Heart left ventricle (tissue), 16 donors: ENCODE data around the gene C11orf65. TPM values are rescaled to one million over a fixed set of nuclear protein-coding genes. Genes with fewer than 3 reads are reported as not detected.

Source experiments
- ATAC-seq, 4 donors: fragments of 200-7000 bp; cut with Tn5 transposase; one replicate each; pipeline ENCODE4 v1.9.1; 2020 to 2022; ENCODE audit warnings: moderate library complexity in 4 of 4, mild to moderate bottlenecking in 3 of 4, moderate number of reproducible peaks in 1 of 4
- DNase-seq, 5 donors: peaks; one replicate each; pipeline ENCODE4 v3.0.0-alpha.2; 2020
- H3K27ac ChIP-seq, 12 donors: fragments of 200-600 bp; sonication (generic) in 4 of 12; one replicate each; pipeline versions ENCODE4 v1.5.0 to v1.8.0; 2016 to 2022; ENCODE audit warnings: mild to moderate bottlenecking in 2 of 12
- H3K27me3 ChIP-seq, 9 donors: fragments of 200-600 bp; sonication (generic) in 2 of 9; one replicate each; pipeline versions ENCODE4 v1.5.1 to v1.8.0; 2016 to 2022; ENCODE audit warnings: mild to moderate bottlenecking in 3 of 9
- H3K36me3 ChIP-seq, 9 donors: fragments of 200-600 bp; sonication (generic) in 2 of 9; one replicate each; pipeline versions ENCODE4 v1.5.0 to v1.8.0; 2018 to 2022; ENCODE audit warnings: mild to moderate bottlenecking in 2 of 9
- H3K4me1 ChIP-seq, 12 donors: fragments of 200-600 bp; sonication (generic) in 4 of 12; one replicate each; pipeline versions ENCODE4 v1.5.0 to v1.8.0; 2016 to 2022; ENCODE audit warnings: mild to moderate bottlenecking in 3 of 12
- H3K4me3 ChIP-seq, 12 donors: fragments of 200-600 bp; sonication (generic) in 4 of 12; one replicate each; pipeline versions ENCODE4 v1.5.0 to v1.8.0; 2017 to 2022; ENCODE audit warnings: mild to moderate bottlenecking in 9 of 12, moderate library complexity in 4 of 12
- H3K9me3 ChIP-seq, 12 donors: fragments of 200-600 bp; sonication (generic) in 4 of 12; one replicate each; pipeline versions ENCODE4 v1.5.0 to v1.8.0; 2016 to 2022; ENCODE audit warnings: mild to moderate bottlenecking in 1 of 12
- CTCF ChIP-seq, 12 donors: fragments of 200-600 bp; sonication (generic) in 4 of 12; IDR thresholded peaks; one replicate each; pipeline versions ENCODE4 v1.5.0 to v1.8.0; 2018 to 2022; ENCODE audit warnings: antibody characterized with exemption in 12 of 12, mild to moderate bottlenecking in 5 of 12
- POLR2A ChIP-seq, 2 donors: fragments of 450-650 bp; IDR thresholded peaks; one replicate each; pipeline ENCODE4 v1.6.1; 2017; ENCODE audit warnings: antibody characterized with exemption in 2 of 2, mild to moderate bottlenecking in 2 of 2, moderate library complexity in 2 of 2
- WGBS, 4 donors: extraction: QIAGEN DNeasy Blood & Tissue Kit in 2 of 4; methylation state at CpG; one replicate each; pipeline versions ENCODE4 v1.1.5 to v1.1.7; 2013 to 2018; 5-methylcytosine and 5-hydroxymethylcytosine counted together
- intact Hi-C, 10 donors: fragments of 100-400 bp; cut with DNase I; formaldehyde crosslinking; loops; one replicate each; pipeline versions ENCODE4 v1.11.1 to v1.14.2; 2022
- polyA plus RNA-seq, 2 donors: library from polyadenylated mRNA; stranded (reverse); fragments of 200-250 nt; gene quantifications; one replicate each; pipeline ENCODE4 v1.2.3, GENCODE V29; 2013
- total RNA-seq, 9 donors: library from RNA; depleted of rRNA in 2 of 9; stranded (reverse); fragments of >200 nt in 2 of 9; fragmentation: NEBNext Ultra II Directional in 3 of 9; extraction: Animal tissue kit (Norgen Biotek cat#: 25700) in 3 of 9; gene quantifications; one replicate each; pipeline versions ENCODE4 v1.1.0 to v1.2.4, GENCODE V29; 2016 to 2023
- donor health status: ischemic (EF 13 %, LVEDD 7.1; RV severe dilation, severe dysfunction).
- donor health status: healthy with polysubstance abuse.
- donor health status: DM: no; HTN: yes; CAD: no.
- donor health status: DM: no; HTN: no; CAD: no.
- donor health status: ischemic (EF 25% LVEDD 6.9; RV normal size, moderate dysfunction).
- donor health status: ischemic (EF 25% LVEDD 5.7; RV mildly dilated, moderate dysfunction).
- donor health status: healthy.
- donor health status: DM: yes; HTN: yes; CAD: no.
- donor health status: ischemic (EF 35%, LVEDD 5.7; RV mildly dilated, moderate dysfunction).
- donor health status: nonischemic (EF 11% LVEDD 7.7; RV severe dilation, severe dysfunction).
- donor health status: DM: yes; HTN: yes; CAD: no.
- donor health status: PGD.
- donor health status: ischemic (EF 29% LVEDD 5.4; RV normal size, mild dysfunction).
- donor health status: nonischemic (EF 23%, LVEDD 6.1; RV moderate dilation, normal function).

Gene C11orf65
- total and polyA plus RNA-seq, 11 donors = 0.14 to 1.9 (median 0.76) TPM; not detected in 3

GRCh38 chr11:108498816-108499408 lies 31.6 kb upstream of the C11orf65 start:
- no peak for DNase-seq
- 66 to 76% (median 71%) methylated on average over 29 of the region's 29 CpGs for WGBS, 4 donors
- intact Hi-C loops = loop anchor here in 4 of 10 donors (2.0 to 10.0 kb wide), 4 partner anchors 146 to 274 kb away; partner anchors contain the start of genes ATM (in 1 of the 4), DDX10 (in 1 of the 4) and NPAT (in 1 of the 4)
- Histone ChIP-seq H3K4me3 (peak overlapping the region; percentile 64 to 95 (median 73)), H3K36me3 (no peaks in the 10 kb centered on the region), H3K9me3 (no peaks in the 10 kb centered on the region), H3K27ac (peak overlapping the region; percentile 84 to 98 (median 94)), H3K4me1 (peaks cover 0 to 16% (median 5%) of the 10 kb centered on the region in 12 donors), H3K27me3 (no peaks in the 10 kb centered on the region)
- TF ChIP-seq POLR2A (IDR thresholded peaks at IDR 0.05) = no peak
- no peak for TF ChIP-seq CTCF (IDR thresholded peaks at IDR 0.05)
- no peak for ATAC-seq

- intact Hi-C loops = loop anchor here in 4 of 10 donors (2.0 to 10.0 kb wide), 4 partner anchors 147 to 273 kb away; partner anchors contain the start of genes ATM (in 1 of the 4), DDX10 (in 1 of the 4) and NPAT (in 1 of the 4)
Observed at GRCh38 chr11:108498046-108498815, 30.9 kb upstream of the C11orf65 start, which contains the start of gene POGLUT3. POGLUT3 (minus strand) TSS chr11:108498384; CDS start chr11:108498366, 18 bp downstream.

GRCh38 chr11:108497317-108498045 lies 30.2 kb upstream of the C11orf65 start:
- H3K4me1 ChIP-seq = peaks cover 0 to 16% (median 5%) of the 10 kb centered on the region in 12 donors
- peak; percentile 97 to 98 (median 98) for ATAC-seq
- H3K27ac ChIP-seq = peak overlapping the region; percentile 84 to 98 (median 94)
- H3K4me3 ChIP-seq = peak overlapping the region; percentile 64 to 95 (median 73)
- H3K36me3 ChIP-seq = no peaks in the 10 kb centered on the region
- peak; percentile 84 to 92 (median 87) for DNase-seq
- no peaks in the 10 kb centered on the region for H3K9me3 ChIP-seq
- 3 to 6% (median 5%) methylated on average over 30 of the region's 30 CpGs for WGBS, 4 donors
- no peak for TF ChIP-seq CTCF (IDR thresholded peaks at IDR 0.05)
- peak in 1 of 2 donors; percentile 82 for TF ChIP-seq POLR2A (IDR thresholded peaks at IDR 0.05)
- no peaks in the 10 kb centered on the region for H3K27me3 ChIP-seq
- intact Hi-C loops = loop anchor here in 6 of 10 donors (1.0 to 10.0 kb wide), 6 partner anchors 30 to 273 kb away; partner anchors contain the start of genes C11orf65 (in 4 of the 6), ATM (in 1 of the 6), DDX10 (in 1 of the 6) and NPAT (in 1 of the 6)

More at GRCh38 chr11:108498046-108498815, 30.9 kb upstream of the C11orf65 start, which contains the start of gene POGLUT3:
- Histone ChIP-seq H3K4me3 (peak within 1 kb of the TSS; percentile 64 to 95 (median 73)), H3K4me1 (peaks cover 0 to 16% (median 5%) of the 10 kb centered on the region in 12 donors), H3K36me3 (no peaks in the 10 kb centered on the region), H3K9me3 (no peaks in the 10 kb centered on the region), H3K27ac (peak within 1 kb of the TSS; percentile 84 to 98 (median 94)), H3K27me3 (no peaks in the 10 kb centered on the region)
- TF ChIP-seq CTCF (IDR thresholded peaks at IDR 0.05) (peak in 4 of 12 donors; percentile 2 to 11 (median 8)), POLR2A (IDR thresholded peaks at IDR 0.05) (no peak)
- ATAC-seq (peak in 3 of 4 donors; percentile 57 to 86 (median 85)), DNase-seq (peak; percentile 57 to 83 (median 66))
- WGBS, 4 donors = 0 to 2% (median 1%) methylated on average over 32 to 84 of the region's 84 CpGs
